HG03520 (cell line): ENCODE results near the gene RASGRP2.

Experiments
- ATAC-seq: cut with Tn5 transposase; IDR thresholded peaks from one replicate; pipeline ENCODE4 v1.9.1; 2021; ENCODE audit warnings: mild to moderate bottlenecking, moderate library complexity; ENCODE audit not compliant: unreplicated experiment

RASGRP2 gene

GRCh38 chr11:64771861-64772260, 27.9 kb upstream of the RASGRP2 start:
- no peak for ATAC-seq

DNA sequence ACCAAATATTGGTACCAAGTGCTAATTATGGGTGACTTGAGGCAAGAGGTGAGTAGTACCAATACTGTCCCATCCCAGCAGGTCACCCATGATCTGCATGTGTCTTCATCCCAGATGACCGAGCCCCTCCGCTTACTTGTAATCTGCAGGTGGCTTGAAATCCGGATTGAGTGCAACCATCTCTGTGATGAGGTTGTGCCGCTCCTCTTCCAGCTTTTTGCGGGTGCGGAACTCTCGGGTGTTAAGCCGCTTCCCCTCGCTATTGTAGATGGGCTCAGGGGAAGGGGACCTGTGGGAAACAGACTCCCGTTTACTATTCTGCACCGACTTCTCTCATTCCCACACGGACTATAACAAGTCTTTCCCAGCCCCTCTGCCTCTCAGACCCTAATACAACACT, 26.2 kb upstream of the RASGRP2 start:
- ATAC-seq, result no peak

DNA sequence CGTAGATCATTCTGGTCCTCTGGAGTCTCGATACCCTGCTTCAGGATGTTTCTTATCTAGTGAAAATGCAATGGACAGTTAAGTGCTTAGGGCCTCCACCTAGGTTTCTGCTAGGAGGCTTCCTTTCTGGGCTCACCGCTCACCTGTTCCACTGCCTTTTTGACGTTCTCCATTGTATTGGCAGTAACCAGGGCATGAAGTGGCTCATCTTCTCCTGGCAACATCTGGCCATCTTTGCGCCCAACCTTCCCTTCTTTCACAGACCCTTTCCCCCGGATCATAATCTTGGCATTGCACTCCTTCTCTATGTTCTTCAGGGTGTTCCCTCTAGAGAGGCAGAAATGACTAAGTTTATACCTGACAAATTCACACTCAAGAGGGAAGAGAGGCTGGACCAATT, 25.3 kb upstream of the RASGRP2 start:
- no peak for ATAC-seq

DNA sequence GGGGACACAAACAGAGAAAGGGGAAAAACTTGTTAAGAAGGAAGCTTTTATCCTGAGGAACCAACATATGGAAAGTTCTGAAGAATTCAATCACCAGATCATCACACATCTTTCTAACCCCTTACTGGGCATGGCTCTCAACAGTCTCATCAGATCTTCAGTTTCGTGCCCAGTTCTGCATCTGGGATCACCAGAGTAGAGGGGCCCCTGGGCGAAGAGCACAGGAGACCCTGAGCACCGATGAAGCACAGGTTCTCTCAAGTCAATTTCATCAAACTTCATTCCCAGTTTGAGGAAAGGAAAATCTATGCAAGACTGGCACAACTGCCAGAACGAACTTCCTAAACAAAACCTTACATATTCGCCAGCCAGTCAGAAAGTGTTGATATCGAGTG, 24.4 kb upstream of the RASGRP2 start:
- no peak for ATAC-seq

GRCh38 chr11:64767344-64768299, 23.7 kb upstream of the RASGRP2 start:
- no peak for ATAC-seq

DNA sequence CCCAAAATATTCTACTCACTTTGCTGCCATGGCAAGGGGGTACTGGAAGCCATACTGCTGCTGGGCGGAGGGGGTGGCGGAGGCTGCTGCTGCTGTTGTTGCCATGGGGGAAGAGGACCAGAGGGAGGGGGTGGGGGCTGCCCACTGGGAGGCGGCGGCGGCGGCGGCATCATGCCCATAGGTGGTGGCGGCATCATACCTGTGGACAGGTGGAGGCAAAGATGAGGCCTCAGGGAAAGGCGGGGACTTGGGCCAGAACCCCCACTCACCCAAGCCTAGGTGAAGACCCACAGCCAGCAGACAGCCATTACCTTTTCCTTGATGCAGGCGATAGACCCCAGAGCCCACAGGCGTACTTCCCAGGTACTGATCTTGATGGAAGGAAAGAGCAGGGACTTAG, 22.9 kb upstream of the RASGRP2 start:
- no peak for ATAC-seq

- ATAC-seq, result no peak
Observed at GRCh38 chr11:64765851-64766665, 22.1 kb upstream of the RASGRP2 start.

- no peak for ATAC-seq
Observed at GRCh38 chr11:64765291-64765850, 21.4 kb upstream of the RASGRP2 start.

GRCh38 chr11:64764753-64765152, 20.8 kb upstream of the RASGRP2 start:
- no peak for ATAC-seq

DNA sequence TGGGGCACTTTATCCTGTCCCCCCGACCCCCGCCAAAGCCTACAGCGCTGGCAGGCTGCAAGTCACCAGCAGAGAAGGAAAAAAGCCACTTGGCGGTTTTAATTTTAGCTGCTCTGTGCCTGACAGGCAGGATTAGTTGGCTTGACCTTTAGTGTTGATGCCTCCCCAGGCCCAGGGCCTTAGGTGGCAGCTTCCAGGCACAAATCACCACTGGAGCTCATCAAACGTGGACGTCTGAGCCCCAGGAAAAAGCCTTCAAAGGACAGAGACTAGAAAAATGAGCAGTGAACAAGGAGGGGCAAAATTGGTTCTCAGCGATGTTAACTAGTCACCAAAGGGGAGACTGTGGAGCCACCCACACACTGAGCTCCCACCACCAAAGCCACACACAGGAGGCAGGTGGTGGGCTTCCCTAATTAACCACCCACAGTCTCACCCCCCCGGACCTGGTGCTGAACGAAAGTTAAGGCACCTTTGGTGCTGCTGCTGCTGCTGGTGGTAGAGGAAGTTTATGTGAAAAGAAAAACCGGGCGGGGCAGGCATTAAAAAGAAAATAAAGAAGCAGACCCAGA, 20.2 kb upstream of the RASGRP2 start:
- no peak for ATAC-seq

DNA sequence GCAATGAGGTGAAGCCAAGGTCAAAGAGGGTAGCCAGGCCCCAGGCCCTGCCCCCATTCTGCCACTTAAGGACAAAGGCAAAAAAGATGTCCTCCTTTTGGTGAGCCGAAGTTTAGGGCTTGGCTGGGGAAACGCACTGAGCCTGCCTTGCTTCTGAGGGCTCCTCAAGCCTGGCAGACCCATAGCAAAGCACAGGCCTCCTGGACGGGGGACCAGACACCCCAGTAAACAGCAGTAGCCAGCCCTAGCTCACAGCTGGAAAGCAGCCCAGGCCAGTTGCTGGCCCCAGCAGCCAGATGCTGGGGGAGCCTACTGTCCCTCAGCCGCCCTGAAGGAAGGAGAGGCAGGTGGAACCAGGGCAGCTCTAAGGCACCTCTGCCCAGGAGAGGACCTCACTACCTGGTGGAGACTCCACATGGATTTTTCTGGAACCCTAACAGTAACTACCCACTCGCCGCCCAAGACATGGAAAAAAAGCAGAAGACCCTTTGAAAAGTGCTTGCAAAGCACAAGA, 19.6 kb upstream of the RASGRP2 start:
- no peak for ATAC-seq

- ATAC-seq, result no peak
Observed at GRCh38 chr11:64762674-64763525, 19.0 kb upstream of the RASGRP2 start.

DNA sequence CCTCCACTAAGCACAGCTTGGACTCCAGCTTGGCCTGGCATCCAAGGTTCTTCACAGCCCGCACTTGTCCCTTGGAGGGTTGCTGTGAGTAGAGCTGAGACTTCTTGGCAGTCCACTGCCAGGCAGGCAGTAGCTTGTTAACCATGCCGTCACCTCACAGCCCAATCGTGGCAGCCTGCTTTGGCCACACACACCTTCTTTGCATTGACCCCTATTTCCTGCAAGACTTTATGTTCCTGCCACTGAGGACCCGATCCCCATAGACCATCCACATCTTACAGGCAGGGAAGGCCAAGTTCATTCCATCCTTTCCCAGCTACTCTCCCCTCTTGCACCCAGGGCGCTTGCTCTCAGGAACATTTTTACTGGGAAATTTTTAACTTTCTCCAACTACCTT, 18.3 kb upstream of the RASGRP2 start:
- no peak for ATAC-seq

DNA sequence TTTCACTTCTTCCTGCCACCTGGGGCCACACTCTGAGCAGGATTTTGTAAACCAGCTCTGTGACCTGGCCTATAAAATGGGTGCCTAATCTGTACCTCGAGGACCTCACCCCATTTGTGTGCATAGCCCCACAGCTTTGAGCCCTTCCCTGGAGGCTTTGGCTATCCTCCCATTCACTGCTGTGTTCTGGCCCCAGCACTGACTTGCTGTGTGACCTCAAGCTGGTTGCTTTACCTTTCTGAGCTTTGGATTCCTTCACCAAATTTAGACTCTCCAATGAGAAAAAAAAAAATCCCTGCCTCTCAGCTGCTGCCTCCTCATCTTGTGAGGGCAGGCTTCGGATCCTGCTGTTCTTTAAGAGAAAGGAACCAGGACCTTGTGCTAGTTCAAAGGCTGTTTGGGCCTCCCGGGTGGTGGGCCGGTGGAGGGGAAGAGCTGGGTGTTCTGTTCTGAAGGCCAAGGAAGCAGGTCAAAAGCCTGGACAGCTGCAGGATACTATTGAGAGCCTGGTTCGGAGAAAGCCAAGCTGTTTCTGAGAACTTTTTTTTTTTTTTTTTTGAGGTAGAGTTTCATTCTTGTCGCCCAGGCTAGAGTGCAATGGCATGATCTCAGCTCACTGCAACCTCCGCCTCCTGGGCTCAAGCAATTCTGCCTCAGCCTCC, 16.9 kb upstream of the RASGRP2 start:
- ATAC-seq, result no peak

DNA sequence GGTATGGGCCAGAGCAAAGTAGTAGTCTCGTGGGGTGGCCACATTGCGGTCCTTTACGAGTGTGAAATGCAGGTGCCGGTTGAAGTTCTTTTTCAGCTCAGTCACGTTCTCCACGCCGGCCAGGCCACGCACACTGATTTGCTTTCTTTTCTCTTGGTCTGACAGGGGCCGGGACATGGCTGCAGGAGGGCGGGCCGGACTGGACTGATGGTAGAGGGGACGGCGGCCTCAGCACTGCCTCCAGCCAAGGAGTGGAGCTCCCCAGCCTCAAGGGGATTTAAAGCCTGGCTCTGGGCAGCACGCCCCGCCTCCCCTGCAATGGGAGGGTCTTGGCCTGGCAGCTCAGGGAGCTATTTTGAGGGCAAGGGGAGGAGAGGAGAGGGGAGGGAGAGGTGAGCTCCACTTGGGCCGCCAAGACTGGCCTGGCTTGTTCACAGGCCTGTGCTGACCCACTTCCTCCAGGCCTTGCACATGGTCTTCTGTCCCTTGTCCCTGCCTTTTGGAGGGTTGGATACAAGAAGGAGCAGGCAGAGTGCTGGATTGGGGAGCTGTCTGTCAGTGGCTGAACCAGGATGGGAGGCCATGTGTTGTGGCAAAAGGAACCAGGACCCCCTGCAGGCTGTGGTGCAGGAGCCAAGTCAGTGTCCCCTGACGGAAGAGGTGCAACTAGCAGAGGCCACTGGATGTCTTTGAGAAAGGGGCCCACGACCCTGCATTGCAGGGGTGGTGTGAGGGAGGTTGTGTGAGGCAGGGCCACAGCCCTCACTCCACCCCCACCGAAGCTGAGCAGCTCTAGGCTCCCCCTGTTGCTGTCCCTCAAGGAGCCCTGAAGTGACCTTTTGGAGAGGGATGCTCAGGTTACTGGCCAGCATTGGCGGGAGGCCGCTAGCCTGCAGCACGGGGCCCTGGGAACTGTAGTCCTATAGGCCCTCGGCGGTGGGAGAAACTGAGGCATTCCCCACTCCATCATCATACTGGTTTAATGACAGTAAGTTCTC, 16.1 kb upstream of the RASGRP2 start, which contains the start of gene PYGM:
Gene PYGM (minus strand): TSS at position 253 of the 998 bp plus-strand sequence. CDS start 76 bp downstream, at position 177.
- no peak for ATAC-seq

- no peak for ATAC-seq
Observed at GRCh38 chr11:64759131-64759721, 15.3 kb upstream of the RASGRP2 start.

- ATAC-seq, result no peak
Observed at GRCh38 chr11:64758330-64759079, 14.6 kb upstream of the RASGRP2 start.
